ELR (cell line): ENCODE data around the gene USH2A.

Experiments
- DNase-seq: peaks from one replicate; pipeline ENCODE4 v3.0.0-alpha.2; 2015; ENCODE audit warnings: low read depth

USH2A gene

DNA sequence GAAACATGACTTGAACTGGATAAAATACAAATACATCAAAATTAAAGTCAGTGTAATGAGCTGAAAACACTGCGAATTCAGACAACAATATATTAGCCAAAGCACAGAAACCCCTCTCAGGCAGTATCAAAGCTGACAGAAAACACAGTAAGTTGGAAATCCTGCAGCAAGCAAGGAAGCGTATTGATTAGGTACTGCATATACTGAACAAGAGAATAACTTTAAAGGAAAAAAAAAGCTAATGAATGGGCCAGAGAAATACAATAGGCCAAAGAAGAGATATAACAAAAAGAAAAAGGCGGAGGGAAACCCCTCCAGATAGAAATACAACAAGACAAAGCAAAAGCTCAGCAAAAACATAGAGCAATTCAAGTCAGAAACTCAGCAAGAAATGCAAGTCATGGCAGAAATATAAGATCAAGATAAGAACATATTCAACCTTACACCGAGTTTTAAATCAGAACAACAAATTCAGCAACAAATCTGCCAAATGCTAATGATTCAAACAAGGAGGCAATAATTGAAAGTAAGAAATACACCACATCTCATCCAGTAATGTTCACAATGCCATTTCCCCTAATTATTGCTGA, 299.0 kb downstream of the USH2A start:
- DNase-seq: no peak

GRCh38 chr1:216123446-216124191, 299.6 kb downstream of the USH2A start:
- no peak for DNase-seq

DNA sequence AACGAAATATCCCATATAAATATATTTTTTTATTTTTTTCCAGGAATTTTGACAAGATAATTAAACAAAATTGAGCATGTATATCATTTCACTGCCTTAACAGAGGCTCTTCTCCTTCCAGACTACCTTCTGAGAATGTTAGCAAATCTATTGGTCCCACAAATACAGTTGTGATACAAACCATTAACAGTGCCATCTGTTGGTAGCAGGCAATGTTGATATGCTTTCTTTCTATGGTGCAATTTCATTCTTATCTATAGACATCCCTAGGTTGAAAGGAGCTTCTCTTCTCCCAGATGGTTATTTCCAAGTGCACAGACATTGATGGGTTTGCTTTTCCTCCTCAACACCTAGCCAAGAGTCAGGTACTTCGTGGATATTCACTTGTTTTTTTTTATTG, 303.6 kb downstream of the USH2A start:
- DNase-seq: peak; percentile 57

DNA sequence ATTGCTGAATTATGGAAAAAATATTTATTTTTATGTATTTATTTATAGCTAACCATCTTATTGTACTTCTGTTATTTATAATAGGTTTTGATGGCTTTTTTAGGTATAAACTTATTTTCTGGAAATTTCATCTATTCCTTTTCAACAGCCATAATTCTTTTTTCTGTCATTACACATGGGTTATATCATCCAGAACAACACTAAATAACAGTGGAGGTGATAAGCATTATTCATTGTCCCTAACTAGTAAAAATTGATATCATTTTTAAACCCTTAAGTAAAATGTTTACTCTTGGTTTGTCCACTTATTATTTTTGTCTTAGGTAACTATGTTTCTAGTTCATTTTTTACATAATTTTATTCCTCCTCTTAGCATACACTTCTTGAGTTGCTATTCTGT, 309.1 kb downstream of the USH2A start:
- no peak for DNase-seq

GRCh38 chr1:216113181-216113580, 310.1 kb downstream of the USH2A start:
- no peak for DNase-seq

DNA sequence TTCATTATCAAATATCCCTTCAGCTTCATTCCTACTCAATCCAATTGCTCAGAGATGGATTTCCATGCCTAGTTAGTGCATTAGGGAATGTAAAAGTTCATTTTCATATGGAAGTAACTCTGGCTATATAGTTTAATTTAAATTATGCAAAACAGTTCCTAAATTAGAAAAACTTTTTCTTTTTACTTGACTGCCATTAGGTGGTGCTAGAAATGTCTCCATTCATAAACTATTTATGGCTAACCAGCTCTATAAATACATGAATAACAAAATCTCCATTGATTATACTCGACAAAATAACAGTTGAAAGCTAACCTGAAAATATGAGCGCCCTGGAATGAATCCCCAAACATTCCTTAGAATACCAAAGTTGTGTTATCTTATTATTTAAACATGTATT, 311.4 kb downstream of the USH2A start:
- peak; percentile 20 for DNase-seq

GRCh38 chr1:216095400-216095799, 327.8 kb downstream of the USH2A start:
- no peak for DNase-seq

GRCh38 chr1:216090556-216090955, 332.7 kb downstream of the USH2A start:
- DNase-seq: no peak

DNA sequence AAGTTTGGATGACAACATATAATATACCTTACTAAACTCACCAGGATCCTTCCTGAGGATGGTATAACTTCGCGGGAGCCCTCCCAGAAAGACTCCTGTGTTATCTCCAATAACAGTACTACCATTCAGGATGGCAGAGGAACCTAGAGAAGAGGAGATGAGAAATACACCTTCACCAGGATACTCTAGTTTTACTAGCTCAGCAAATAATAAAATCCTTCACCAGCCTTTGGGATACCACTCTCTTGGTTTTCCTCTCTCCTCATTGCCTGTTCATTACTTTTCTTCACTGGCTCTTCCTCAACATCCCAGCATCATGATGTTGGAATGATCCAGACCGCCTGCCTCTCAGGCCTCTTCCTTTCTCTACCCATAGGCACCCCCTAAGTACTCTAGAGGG, 336.6 kb downstream of the USH2A start:
- DNase-seq: no peak

- DNase-seq: no peak
Observed at GRCh38 chr1:216081445-216081844, 341.8 kb downstream of the USH2A start.

DNA sequence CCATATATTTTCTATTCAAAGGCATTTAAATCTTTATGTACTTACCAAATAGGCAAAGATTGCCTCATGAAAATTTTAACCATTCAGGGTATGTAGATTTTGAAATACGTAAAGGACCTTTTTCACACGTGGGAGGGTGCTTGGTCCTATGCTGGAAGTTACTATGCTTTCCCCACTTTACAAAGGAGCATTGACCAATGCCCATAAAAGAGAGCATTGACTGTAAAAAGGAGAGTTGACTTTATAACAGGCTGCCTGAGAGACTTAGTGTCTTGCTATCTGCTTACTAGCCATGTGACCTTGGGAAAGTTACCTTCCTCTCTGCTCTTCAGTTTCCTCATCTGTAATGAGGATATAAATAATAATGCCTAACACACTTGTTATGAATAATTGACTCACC, 346.5 kb downstream of the USH2A start:
- DNase-seq: no peak

DNA sequence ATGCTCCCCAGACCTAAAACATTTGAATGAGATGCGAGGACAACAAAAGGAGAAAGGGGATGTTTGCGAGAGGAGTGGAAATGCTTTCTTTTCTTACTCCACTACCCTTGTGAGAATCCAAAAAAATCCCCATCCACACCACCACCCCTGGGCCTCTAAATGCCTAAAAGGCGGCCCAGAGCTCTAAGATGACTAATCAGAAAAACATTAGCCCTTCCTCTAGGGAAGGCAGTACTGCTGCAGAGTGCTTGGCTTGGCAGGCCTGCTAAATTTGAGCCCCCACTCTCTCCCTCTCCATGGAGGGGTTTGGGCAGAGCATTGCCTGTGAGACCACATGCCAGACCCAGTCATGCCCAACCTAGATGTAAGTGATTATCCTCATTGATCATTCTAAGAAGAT, 347.9 kb downstream of the USH2A start:
- DNase-seq: peak; percentile 41

DNA sequence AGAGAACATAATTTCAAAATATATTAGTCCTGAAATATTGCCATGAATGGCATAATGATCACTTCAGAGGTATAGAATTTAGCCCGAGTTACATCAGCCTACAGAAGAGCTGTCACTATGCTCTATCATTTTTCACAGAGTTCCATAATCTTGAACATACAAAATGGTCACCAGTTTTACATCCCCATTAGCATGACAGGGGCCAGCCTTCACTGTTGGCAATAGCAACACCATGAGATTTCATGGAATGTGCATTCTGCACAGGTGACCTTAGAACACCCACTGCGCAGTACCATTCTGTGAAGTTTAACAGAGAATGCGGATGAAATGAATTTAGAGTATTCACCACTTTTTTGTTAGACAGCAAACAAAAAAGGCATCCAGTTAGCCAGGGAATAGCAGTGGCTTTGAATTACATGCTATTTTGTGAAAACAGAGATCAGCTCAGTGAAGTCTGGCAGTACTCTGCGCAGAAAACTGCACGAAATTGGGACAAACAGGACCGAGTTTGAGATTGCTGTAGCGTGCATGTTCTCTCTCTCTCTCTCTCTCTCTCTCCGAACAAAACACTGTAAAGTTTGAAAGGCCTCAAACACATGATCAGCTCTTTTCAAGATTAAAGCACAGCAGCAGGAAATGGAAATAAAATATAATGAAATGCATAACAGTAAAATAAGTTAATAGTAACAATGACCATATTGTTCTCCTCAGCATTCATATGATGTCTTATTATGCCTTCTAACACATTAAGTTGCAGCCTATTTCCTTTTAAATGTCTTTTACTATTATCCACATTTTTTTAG, 349.3 kb downstream of the USH2A start:
- no peak for DNase-seq

DNA sequence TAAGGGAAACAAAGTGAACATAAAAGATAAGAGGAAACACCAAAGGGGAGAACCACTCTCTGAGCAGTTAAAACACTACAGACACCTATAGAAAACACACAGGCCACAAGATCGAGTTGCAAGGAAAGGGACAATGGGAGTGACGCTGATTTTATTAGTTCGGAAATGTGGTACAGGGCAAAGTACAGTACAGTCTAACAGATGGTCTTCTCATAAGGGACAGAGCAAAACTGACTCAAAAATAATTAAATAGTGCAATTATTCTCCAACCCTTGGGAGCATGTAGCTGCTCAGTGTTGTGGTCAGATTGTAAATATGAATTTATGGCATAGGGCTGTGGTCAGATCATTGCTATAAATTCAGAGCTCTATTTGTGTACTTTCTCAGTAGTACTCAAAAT, 352.0 kb downstream of the USH2A start:
- DNase-seq: no peak

- DNase-seq: peak; percentile 40
Observed at GRCh38 chr1:216064643-216065042, 358.6 kb downstream of the USH2A start.

DNA sequence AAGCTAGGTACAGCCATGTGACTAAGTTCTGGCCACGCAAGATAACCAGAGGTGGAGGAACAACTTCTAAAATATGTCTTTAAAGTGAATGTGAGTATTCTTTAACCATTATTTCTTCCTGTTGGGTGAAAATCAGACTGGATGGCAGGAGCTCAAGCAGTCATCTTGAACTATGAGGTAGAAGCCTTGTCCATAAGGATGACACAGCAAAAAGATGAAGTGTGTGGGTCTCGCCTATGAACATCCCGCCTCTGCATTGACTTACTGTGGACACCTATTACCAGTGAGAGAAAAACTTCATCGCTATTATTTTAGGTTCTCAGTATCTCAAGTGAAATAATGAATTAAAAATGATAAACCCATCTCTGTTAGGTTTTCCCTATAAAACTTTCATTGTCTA, 365.3 kb downstream of the USH2A start:
- no peak for DNase-seq

GRCh38 chr1:216057063-216057462, 366.2 kb downstream of the USH2A start:
- DNase-seq: no peak

GRCh38 chr1:216055004-216055403, 368.2 kb downstream of the USH2A start:
- no peak for DNase-seq

DNA sequence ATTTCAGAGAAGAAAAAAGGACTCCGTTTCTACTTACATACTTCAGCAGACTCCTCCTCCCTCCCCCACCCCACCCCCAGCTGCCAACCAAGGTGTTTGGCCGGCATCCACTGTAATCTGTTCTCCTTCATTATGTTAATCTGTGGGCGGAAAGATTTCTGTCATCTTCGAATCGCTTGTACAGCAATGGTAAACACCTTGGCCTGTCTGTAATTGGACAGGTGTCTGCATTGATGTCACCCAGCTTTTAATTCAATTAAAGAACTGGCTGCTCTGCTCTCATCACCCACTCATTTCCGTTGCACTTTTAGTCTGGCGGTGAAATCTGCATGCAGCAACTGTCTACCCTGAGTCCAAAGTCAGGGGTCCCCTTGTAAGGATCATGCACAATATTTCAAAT, 368.6 kb downstream of the USH2A start:
- DNase-seq: no peak

- DNase-seq: no peak
Observed at GRCh38 chr1:216051071-216051470, 372.2 kb downstream of the USH2A start.

GRCh38 chr1:216049741-216050430, 373.4 kb downstream of the USH2A start:
- no peak for DNase-seq

- no peak for DNase-seq
Observed at GRCh38 chr1:216047811-216048572, 375.3 kb downstream of the USH2A start.
